Measurements from ENCODE around the gene HOXB9. TPM values are rescaled to one million over a fixed set of nuclear protein-coding genes. Genes with fewer than 3 reads are reported as not detected.

Gene HOXB9
- total RNA-seq, 1 experiment from 2014 or later = 65.9 TPM

DNA sequence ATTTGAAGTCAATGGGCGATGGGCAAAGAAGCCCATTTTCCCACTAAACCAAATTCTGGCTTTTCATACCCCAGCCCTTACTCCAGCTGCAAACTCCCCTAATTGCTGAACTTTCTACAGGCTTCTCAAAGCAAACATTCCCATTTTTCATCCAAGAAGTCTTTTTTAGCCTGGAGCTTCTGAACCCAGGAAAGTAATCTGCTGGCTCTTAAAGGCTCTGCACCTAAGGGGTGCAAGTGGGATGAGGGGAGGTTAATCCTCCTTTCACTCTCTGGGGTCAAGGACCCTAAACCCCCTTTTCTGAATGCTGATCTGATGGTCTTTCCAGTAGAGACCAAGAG, 17.7 kb downstream of the HOXB9 start:
- no peak for DNase-seq (ENCODE audit: low read depth, low spot score)
- ATAC-seq = no peak
- TF ChIP-seq, protein P1, sequence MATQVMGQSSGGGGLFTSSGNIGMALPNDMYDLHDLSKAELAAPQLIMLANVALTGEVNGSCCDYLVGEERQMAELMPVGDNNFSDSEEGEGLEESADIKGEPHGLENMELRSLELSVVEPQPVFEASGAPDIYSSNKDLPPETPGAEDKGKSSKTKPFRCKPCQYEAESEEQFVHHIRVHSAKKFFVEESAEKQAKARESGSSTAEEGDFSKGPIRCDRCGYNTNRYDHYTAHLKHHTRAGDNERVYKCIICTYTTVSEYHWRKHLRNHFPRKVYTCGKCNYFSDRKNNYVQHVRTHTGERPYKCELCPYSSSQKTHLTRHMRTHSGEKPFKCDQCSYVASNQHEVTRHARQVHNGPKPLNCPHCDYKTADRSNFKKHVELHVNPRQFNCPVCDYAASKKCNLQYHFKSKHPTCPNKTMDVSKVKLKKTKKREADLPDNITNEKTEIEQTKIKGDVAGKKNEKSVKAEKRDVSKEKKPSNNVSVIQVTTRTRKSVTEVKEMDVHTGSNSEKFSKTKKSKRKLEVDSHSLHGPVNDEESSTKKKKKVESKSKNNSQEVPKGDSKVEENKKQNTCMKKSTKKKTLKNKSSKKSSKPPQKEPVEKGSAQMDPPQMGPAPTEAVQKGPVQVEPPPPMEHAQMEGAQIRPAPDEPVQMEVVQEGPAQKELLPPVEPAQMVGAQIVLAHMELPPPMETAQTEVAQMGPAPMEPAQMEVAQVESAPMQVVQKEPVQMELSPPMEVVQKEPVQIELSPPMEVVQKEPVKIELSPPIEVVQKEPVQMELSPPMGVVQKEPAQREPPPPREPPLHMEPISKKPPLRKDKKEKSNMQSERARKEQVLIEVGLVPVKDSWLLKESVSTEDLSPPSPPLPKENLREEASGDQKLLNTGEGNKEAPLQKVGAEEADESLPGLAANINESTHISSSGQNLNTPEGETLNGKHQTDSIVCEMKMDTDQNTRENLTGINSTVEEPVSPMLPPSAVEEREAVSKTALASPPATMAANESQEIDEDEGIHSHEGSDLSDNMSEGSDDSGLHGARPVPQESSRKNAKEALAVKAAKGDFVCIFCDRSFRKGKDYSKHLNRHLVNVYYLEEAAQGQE (IDR thresholded peaks at IDR 0.05; ENCODE audit: insufficient read depth in 1 of 2, low read depth in 2 of 2, low read length in 1 of 2) = no peak
- TF ChIP-seq POLR2AphosphoS5 (IDR thresholded peaks at IDR 0.05; ENCODE audit: low read depth, low read length) (no peak), TCF7L2 (IDR thresholded peaks at IDR 0.05; ENCODE audit: low read depth, low read length) (no peak), SIN3A (IDR thresholded peaks at IDR 0.05; ENCODE audit: borderline replicate concordance, insufficient read depth, low read depth, low read length) (no peak)
- TF ChIP-seq, protein P2, sequence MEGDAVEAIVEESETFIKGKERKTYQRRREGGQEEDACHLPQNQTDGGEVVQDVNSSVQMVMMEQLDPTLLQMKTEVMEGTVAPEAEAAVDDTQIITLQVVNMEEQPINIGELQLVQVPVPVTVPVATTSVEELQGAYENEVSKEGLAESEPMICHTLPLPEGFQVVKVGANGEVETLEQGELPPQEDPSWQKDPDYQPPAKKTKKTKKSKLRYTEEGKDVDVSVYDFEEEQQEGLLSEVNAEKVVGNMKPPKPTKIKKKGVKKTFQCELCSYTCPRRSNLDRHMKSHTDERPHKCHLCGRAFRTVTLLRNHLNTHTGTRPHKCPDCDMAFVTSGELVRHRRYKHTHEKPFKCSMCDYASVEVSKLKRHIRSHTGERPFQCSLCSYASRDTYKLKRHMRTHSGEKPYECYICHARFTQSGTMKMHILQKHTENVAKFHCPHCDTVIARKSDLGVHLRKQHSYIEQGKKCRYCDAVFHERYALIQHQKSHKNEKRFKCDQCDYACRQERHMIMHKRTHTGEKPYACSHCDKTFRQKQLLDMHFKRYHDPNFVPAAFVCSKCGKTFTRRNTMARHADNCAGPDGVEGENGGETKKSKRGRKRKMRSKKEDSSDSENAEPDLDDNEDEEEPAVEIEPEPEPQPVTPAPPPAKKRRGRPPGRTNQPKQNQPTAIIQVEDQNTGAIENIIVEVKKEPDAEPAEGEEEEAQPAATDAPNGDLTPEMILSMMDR (IDR thresholded peaks at IDR 0.05) = no peak
- Histone ChIP-seq H3K36me3 (ENCODE audit: control insufficient read depth, insufficient read depth, low read length) (peaks cover 2% of the 10 kb centered on the region), H3K27me3 (ENCODE audit: control insufficient read depth, insufficient read depth, low read length) (no peaks in the 10 kb centered on the region), H3K4me1 (ENCODE audit: control insufficient read depth, insufficient read depth, low read length) (peaks cover 57% of the 10 kb centered on the region), H3K9me3 (ENCODE audit: control insufficient read depth, insufficient read depth, low read depth, low read length) (no peaks in the 10 kb centered on the region), H3K4me3 (ENCODE audit: low read depth in 2 of 2, low read length in 2 of 2) (peak overlapping the region; percentile 68 to 71; a peak in 2 of 4 replicates), H3K27ac (ENCODE audit: low read length) (peak overlapping the region; percentile 99)
- ChIA-PET POLR2A (interaction anchor here (0.5 to 2.1 kb wide), 4 partner anchors 10 to 400 kb away, joined by 3 to 9 read pairs (median 6); partner anchors contain the start of gene HOXB9), CTCF (interaction anchor here (0.6 to 1.4 kb wide), 2 partner anchors 14 to 1469 kb away, joined by 4 read pairs; no protein-coding TSS in a partner anchor)
- intact Hi-C loops (cut with micrococcal nuclease; ENCODE audit: unreplicated experiment) = loop anchor here (5.0 kb wide), 1 partner anchor 939 kb away; no protein-coding TSS in a partner anchor
- in situ Hi-C loops (cut with HindIII; ENCODE audit: low pct_unique_long_range_greater_than_20kb, low sequenced_read_pairs) = no loop called here
- BruUV-seq (replicated peaks) = no TSS peak

DNA sequence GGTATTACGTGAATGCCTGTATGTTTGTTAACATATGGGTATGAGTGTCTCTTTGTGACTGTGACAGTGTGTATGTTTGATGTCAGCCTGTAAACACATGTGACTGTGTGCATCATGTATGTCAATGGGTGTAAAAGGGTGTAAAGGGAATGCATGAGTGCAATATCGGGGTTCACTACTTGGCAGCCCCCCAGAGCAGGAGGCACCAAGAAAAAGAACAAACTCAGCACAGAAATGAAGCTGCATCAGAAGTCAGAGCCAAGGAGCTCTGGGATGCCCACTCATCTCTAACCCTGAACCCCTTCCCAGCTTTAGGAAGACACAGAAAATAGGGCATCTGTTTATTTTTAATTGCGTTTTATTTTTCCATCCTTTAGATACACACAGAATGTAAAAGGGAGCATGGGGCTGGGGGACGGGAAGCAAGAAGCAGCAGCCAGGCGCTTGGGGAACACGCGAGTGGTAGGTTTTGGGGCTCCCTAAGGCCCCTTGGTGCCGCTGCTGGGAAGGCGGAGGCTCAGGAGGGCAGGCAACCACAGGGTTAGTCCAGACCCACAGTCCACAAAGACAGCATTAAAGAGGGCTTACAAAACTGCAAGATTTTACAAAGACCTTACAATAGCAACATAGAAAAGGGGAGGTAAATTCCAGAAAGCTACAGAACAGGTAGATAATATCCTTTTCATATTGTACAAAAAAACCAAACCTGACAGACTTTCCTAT, 19.1 kb downstream of the HOXB9 start:
- intact Hi-C loops (cut with micrococcal nuclease; ENCODE audit: unreplicated experiment) (loop anchor here (5.0 kb wide), 1 partner anchor 940 kb away; no protein-coding TSS in a partner anchor), in situ Hi-C loops (cut with HindIII; ENCODE audit: low pct_unique_long_range_greater_than_20kb, low sequenced_read_pairs) (no loop called here)
- Histone ChIP-seq H3K27ac (ENCODE audit: low read length) (peak overlapping the region; percentile 99), H3K36me3 (ENCODE audit: control insufficient read depth, insufficient read depth, low read length) (peaks cover 2% of the 10 kb centered on the region), H3K9me3 (ENCODE audit: control insufficient read depth, insufficient read depth, low read depth, low read length) (no peaks in the 10 kb centered on the region), H3K4me1 (ENCODE audit: control insufficient read depth, insufficient read depth, low read length) (peaks cover 57% of the 10 kb centered on the region), H3K27me3 (ENCODE audit: control insufficient read depth, insufficient read depth, low read length) (no peaks in the 10 kb centered on the region), H3K4me3 (ENCODE audit: low read depth in 2 of 2, low read length in 2 of 2) (peak overlapping the region in 1 of 2 experiments; percentile 99; a peak in 2 of 4 replicates)
- DNase-seq (ENCODE audit: low read depth, low spot score) (no peak), ATAC-seq (no peak)
- ChIA-PET CTCF (no interaction called here), POLR2A (interaction anchor here (0.5 to 2.8 kb wide), 8 partner anchors 8 to 651 kb away, joined by 3 to 8 read pairs (median 4); partner anchors contain the start of gene HOXB8)
- BruUV-seq (replicated peaks) = no TSS peak
- no peak for TF ChIP-seq TCF7L2 (IDR thresholded peaks at IDR 0.05; ENCODE audit: low read depth, low read length)
- TF ChIP-seq, protein P2 (IDR thresholded peaks at IDR 0.05) = no peak
- TF ChIP-seq, protein P1 (IDR thresholded peaks at IDR 0.05; ENCODE audit: insufficient read depth in 1 of 2, low read depth in 2 of 2, low read length in 1 of 2) = no peak
- no peak for TF ChIP-seq SIN3A (IDR thresholded peaks at IDR 0.05; ENCODE audit: borderline replicate concordance, insufficient read depth, low read depth, low read length)
- no peak for TF ChIP-seq POLR2AphosphoS5 (IDR thresholded peaks at IDR 0.05; ENCODE audit: low read depth, low read length)

Data from Panc1 (cell line).